ENCODE measurements around the gene RNF167. TPM values are rescaled to one million over a fixed set of nuclear protein-coding genes. Genes with fewer than 3 reads are reported as not detected.

RNF167 gene
- total and polyA plus RNA-seq, 2 donors (not counting 3 experiments of a cell fraction or from before 2014, with no cell fraction given): 60.2 to 87.6 TPM

DNA sequence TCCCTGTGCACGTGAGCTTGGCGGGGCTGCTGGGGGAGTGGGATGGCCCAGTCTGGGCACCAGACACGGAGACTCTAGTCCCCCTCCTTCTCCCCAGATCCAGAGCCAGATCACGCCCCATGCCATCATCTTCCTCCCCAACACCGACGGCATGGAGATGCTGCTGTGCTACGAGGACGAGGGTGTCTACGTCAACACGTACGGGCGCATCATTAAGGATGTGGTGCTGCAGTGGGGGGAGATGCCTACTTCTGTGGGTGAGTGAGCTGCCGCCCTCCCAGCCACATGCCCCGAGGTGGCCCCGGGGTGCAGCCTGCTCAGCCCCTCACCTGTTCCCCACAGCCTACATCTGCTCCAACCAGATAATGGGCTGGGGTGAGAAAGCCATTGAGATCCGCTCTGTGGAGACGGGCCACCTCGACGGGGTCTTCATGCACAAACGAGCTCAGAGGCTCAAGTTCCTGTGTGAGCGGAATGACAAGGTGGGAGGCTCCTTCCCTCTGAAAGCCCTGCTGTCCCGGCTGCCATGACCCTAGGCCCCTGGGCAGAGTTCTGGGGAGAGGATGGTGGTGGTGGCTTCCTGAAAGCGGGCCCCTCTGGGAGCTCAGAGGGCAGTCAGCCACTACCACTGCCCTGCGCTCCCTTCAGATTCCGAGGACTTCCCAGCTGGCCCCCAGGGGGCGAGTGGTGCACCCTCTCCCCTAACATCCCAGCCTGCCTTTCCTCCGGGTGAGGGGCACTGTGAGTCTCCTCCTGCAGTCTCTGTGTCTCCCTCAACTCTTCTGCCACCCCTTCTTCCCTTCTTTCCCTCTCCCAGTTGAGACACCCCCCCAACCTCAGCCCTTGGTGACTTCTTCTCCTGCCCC is 43.5 kb upstream of the RNF167 start:
- no peaks in the 10 kb centered on the region for H3K9me3 ChIP-seq (replicated peaks; ENCODE audit: control insufficient read depth, insufficient read depth, low read length)
- intact Hi-C loops (cut with micrococcal nuclease): no loop called here

More for the DNA sequence above, 43.5 kb upstream of the RNF167 start:
- no TSS peak for BruUV-seq (replicated peaks)
- H3K27me3 ChIP-seq (ENCODE audit: control insufficient read depth in 2 of 2, insufficient read depth in 2 of 2, low read length in 2 of 2): no peaks in the 10 kb centered on the region
- H3K27ac ChIP-seq (ENCODE audit: insufficient read depth, low read depth, low read length): no peak overlapping the region
- H3K4me2 ChIP-seq (ENCODE audit: insufficient read depth, low read length): no peak overlapping the region
- POLR2A ChIA-PET: no interaction called here
- TF ChIP-seq MYC (IDR thresholded peaks at IDR 0.05; ENCODE audit: low read depth, low read length) (no peak), EZH2 (IDR thresholded peaks at IDR 0.05; ENCODE audit: borderline replicate concordance, low read depth, low read length, severe bottlenecking) (no peak), JUN (IDR thresholded peaks at IDR 0.05; ENCODE audit: borderline replicate concordance, insufficient read depth, insufficient read length, low read depth) (no peak), POLR2A (IDR thresholded peaks at IDR 0.05; ENCODE audit: low read depth, low read length) (no peak), FOS (IDR thresholded peaks at IDR 0.05; ENCODE audit: borderline replicate concordance, insufficient read depth, low read length) (no peak), POLR2AphosphoS5 (IDR thresholded peaks at IDR 0.05; ENCODE audit: insufficient read depth, low read depth, low read length) (no peak), GATA2 (IDR thresholded peaks at IDR 0.05; ENCODE audit: insufficient read depth, insufficient read length, low read depth, low read length) (no peak)
- TF ChIP-seq, protein P1, sequence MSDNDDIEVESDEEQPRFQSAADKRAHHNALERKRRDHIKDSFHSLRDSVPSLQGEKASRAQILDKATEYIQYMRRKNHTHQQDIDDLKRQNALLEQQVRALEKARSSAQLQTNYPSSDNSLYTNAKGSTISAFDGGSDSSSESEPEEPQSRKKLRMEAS (IDR thresholded peaks at IDR 0.05; ENCODE audit: insufficient read depth, insufficient read length): no peak
- TF ChIP-seq, protein P2, sequence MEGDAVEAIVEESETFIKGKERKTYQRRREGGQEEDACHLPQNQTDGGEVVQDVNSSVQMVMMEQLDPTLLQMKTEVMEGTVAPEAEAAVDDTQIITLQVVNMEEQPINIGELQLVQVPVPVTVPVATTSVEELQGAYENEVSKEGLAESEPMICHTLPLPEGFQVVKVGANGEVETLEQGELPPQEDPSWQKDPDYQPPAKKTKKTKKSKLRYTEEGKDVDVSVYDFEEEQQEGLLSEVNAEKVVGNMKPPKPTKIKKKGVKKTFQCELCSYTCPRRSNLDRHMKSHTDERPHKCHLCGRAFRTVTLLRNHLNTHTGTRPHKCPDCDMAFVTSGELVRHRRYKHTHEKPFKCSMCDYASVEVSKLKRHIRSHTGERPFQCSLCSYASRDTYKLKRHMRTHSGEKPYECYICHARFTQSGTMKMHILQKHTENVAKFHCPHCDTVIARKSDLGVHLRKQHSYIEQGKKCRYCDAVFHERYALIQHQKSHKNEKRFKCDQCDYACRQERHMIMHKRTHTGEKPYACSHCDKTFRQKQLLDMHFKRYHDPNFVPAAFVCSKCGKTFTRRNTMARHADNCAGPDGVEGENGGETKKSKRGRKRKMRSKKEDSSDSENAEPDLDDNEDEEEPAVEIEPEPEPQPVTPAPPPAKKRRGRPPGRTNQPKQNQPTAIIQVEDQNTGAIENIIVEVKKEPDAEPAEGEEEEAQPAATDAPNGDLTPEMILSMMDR (IDR thresholded peaks at IDR 0.05; ENCODE audit: extremely low read depth in 1 of 2, insufficient read depth in 1 of 2, low read depth in 1 of 2, low read length in 2 of 2): no peak
- dilution Hi-C loops (cut with MboI; ENCODE audit: extremely low pct_ligation_motif_present, low sequenced_read_pairs): no loop called here
- no peak for FAIRE-seq
- H3K79me2 ChIP-seq (ENCODE audit: control insufficient read depth, insufficient read depth, low read length): no peaks in the 10 kb centered on the region
- no peak overlapping the region for H3K4me3 ChIP-seq (replicated peaks in 1 of 3; ENCODE audit: insufficient read depth in 1 of 3, low read depth in 1 of 3, low read length in 3 of 3)
- peaks cover 8% of the 10 kb centered on the region for H3K4me1 ChIP-seq (ENCODE audit: control insufficient read depth, extremely low read depth, insufficient read depth, low read length)
- H2AFZ ChIP-seq (ENCODE audit: low read depth, low read length): no peak overlapping the region
- CTCF ChIA-PET: interaction anchor here (1.2 to 1.5 kb wide), 4 partner anchors 13 to 109 kb away, joined by 3 to 7 read pairs (median 5); no protein-coding TSS in a partner anchor
- H3K9me1 ChIP-seq (replicated peaks; ENCODE audit: control insufficient read depth, extremely low read depth, insufficient read depth, low read length): no peaks in the 10 kb centered on the region
- no peaks in the 10 kb centered on the region for H4K20me1 ChIP-seq (replicated peaks; ENCODE audit: control insufficient read depth, extremely low read depth, insufficient read depth, low read length)
- DNase-seq (ENCODE audit: low read depth, low spot score): no peak
- no peak overlapping the region for H3K9ac ChIP-seq (replicated peaks; ENCODE audit: extremely low read depth, insufficient read depth, low read length)
- H3K36me3 ChIP-seq (ENCODE audit: control insufficient read depth in 2 of 2, extremely low read depth in 1 of 2, insufficient read depth in 2 of 2, low read length in 2 of 2): peaks cover 0 to 47% of the 10 kb centered on the region in 2 experiments

All from endothelial cell of umbilical vein (primary cell).